Activated CD4-positive, CD25-positive, alpha-beta regulatory T cell treated with anti-CD3 and anti-CD28 coated beads, Interleukin-2, amount 50 U/mL, for 16 hours (primary cell): ENCODE results near the gene EVC.
"Not testable (repeated sequence)": the region's sequence is repeated elsewhere in the genome, so short reads cannot be mapped to it uniquely, and the experiment has no call there.

Source experiments
- DNase-seq: peaks from one replicate; pipeline ENCODE4 v3.0.0-alpha.2; 2020; ENCODE audit warnings: low read depth, low spot score

Gene EVC

GRCh38 chr4:5839751-5840674, 129.0 kb downstream of the EVC start:
- DNase-seq = no peak

- DNase-seq = no peak
These were observed 131.5 kb downstream of the EVC start for GRCh38 chr4:5842456-5842855.

- DNase-seq = no peak
These were observed 132.9 kb downstream of the EVC start for GRCh38 chr4:5843573-5844530.

- no peak for DNase-seq
These were observed 134.3 kb downstream of the EVC start for GRCh38 chr4:5845035-5845905.

GRCh38 chr4:5851637-5852301, 140.8 kb downstream of the EVC start:
- DNase-seq = no peak

- no peak for DNase-seq
These were observed 141.7 kb downstream of the EVC start for GRCh38 chr4:5852523-5853202.

- no peak for DNase-seq
These were observed 143.9 kb downstream of the EVC start for GRCh38 chr4:5854929-5855328.

- DNase-seq = not testable (repeated sequence)
These were observed 145.4 kb downstream of the EVC start for GRCh38 chr4:5856362-5856761.

GRCh38 chr4:5857199-5857598, 146.2 kb downstream of the EVC start:
- no peak for DNase-seq

GRCh38 chr4:5858020-5858769, 147.2 kb downstream of the EVC start:
- no peak for DNase-seq

- DNase-seq = no peak
These were observed 152.6 kb downstream of the EVC start for GRCh38 chr4:5863461-5864113.
